HG03097 (cell line): ENCODE data around the gene SLTM.
A peak's percentile ranks its signal among the peaks of the same experiment; 100 is the strongest.
"Not testable (repeated sequence)": the region's sequence is repeated elsewhere in the genome, so short reads cannot be mapped to it uniquely, and the experiment has no call there.

ENCODE experiments used
- ATAC-seq: cut with Tn5 transposase; IDR thresholded peaks from one replicate; pipeline ENCODE4 v1.9.1; 2021; ENCODE audit not compliant: unreplicated experiment, low FRiP score

SLTM gene

GRCh38 chr15:58933281-58934113, at the start of gene SLTM:
Gene SLTM, minus strand, starts transcription at chr15:58933679. Its CDS starts 114 bp downstream, at chr15:58933565.
- ATAC-seq = peak; percentile 90

- no peak for ATAC-seq
These were observed 49.8 kb upstream of the SLTM start for GRCh38 chr15:58983261-58983660.

- no peak for ATAC-seq
These were observed 48.5 kb upstream of the SLTM start for GRCh38 chr15:58981808-58982475.

- no peak for ATAC-seq
These were observed 47.0 kb upstream of the SLTM start for GRCh38 chr15:58980351-58980939.

GRCh38 chr15:58977887-58978286, 44.4 kb upstream of the SLTM start:
- ATAC-seq = no peak

- ATAC-seq = no peak
These were observed 34.0 kb upstream of the SLTM start for GRCh38 chr15:58967479-58967878.

GRCh38 chr15:58966698-58967097, 33.2 kb upstream of the SLTM start:
- ATAC-seq = no peak

GRCh38 chr15:58962662-58963565, 29.4 kb upstream of the SLTM start:
- no peak for ATAC-seq

- ATAC-seq = no peak
These were observed 28.7 kb upstream of the SLTM start for GRCh38 chr15:58962136-58962535.

GRCh38 chr15:58958811-58959210, 25.3 kb upstream of the SLTM start:
- ATAC-seq = no peak

- ATAC-seq = no peak
These were observed 23.9 kb upstream of the SLTM start for GRCh38 chr15:58957101-58957973.

- ATAC-seq = no peak
These were observed 19.3 kb upstream of the SLTM start for GRCh38 chr15:58952751-58953150.

- no peak for ATAC-seq
These were observed 18.0 kb upstream of the SLTM start for GRCh38 chr15:58951388-58952007.

GRCh38 chr15:58947179-58947578, 13.7 kb upstream of the SLTM start:
- ATAC-seq = no peak

GRCh38 chr15:58934974-58935373, 1.5 kb upstream of the SLTM start:
- ATAC-seq = not testable (repeated sequence)

- ATAC-seq = no peak
These were observed 1.0 kb upstream of the SLTM start for GRCh38 chr15:58934521-58934920.

- ATAC-seq = no peak
These were observed 602 bp upstream of the SLTM start for GRCh38 chr15:58934114-58934447.

- peak; percentile 29 for ATAC-seq
These were observed 684 bp downstream of the SLTM start for GRCh38 chr15:58932710-58933280.

- no peak for ATAC-seq
These were observed 1.4 kb downstream of the SLTM start for GRCh38 chr15:58931987-58932588.
